Parathyroid adenoma (tissue), 2 donors: ENCODE results near the gene CD163.
A peak's percentile ranks its signal among the peaks of the same experiment; 100 is the strongest.

Source experiments
- H2AFZ ChIP-seq: fragments of 300-600 bp; sonication (generic); one replicate; pipeline ENCODE4 v1.7.0; 2017; ENCODE audit warnings: antibody characterized with exemption, mild to moderate bottlenecking
- H3K27ac ChIP-seq: fragments of 300-600 bp; sonication (generic); one replicate; pipeline ENCODE4 v1.7.0; 2017
- H3K27me3 ChIP-seq: fragments of 300-600 bp; sonication (generic); one replicate; pipeline ENCODE4 v1.7.0; 2017; ENCODE audit warnings: low read length; ENCODE audit not compliant: control insufficient read depth, insufficient read depth
- H3K36me3 ChIP-seq: fragments of 300-600 bp; sonication (generic); one replicate; pipeline ENCODE4 v1.7.0; 2017; ENCODE audit warnings: low read length; ENCODE audit not compliant: control insufficient read depth, insufficient read depth
- H3K4me1 ChIP-seq: fragments of 300-600 bp; sonication (generic); one replicate; pipeline ENCODE4 v1.7.0; 2017; ENCODE audit warnings: control low read depth
- H3K4me2 ChIP-seq: fragments of 300-600 bp; sonication (generic); one replicate; pipeline ENCODE4 v1.7.0; 2017; ENCODE audit warnings: low read length
- H3K4me3 ChIP-seq: fragments of 300-600 bp; sonication (generic); one replicate; pipeline ENCODE4 v1.7.0; 2017; ENCODE audit warnings: low read depth, low read length
- H3K79me2 ChIP-seq: fragments of 300-600 bp; sonication (generic); one replicate; pipeline ENCODE4 v1.7.0; 2017; ENCODE audit warnings: control low read depth
- H3K9ac ChIP-seq: fragments of 300-600 bp; sonication (generic); one replicate; pipeline ENCODE4 v1.7.0; 2017; ENCODE audit warnings: mild to moderate bottlenecking
- H3K9me3 ChIP-seq: fragments of 300-600 bp; sonication (generic); one replicate; pipeline ENCODE4 v1.7.0; 2017; ENCODE audit warnings: low read length; ENCODE audit not compliant: control insufficient read depth
- TF ChIP-seq, protein P1 (sequence below): fragments of 300-600 bp; sonication (generic); IDR thresholded peaks from one replicate; pipeline ENCODE4 v1.7.0; 2017; ENCODE audit warnings: antibody characterized with exemption, mild to moderate bottlenecking
- donor health status: primary hyperparathyroidism.

CD163 gene

DNA sequence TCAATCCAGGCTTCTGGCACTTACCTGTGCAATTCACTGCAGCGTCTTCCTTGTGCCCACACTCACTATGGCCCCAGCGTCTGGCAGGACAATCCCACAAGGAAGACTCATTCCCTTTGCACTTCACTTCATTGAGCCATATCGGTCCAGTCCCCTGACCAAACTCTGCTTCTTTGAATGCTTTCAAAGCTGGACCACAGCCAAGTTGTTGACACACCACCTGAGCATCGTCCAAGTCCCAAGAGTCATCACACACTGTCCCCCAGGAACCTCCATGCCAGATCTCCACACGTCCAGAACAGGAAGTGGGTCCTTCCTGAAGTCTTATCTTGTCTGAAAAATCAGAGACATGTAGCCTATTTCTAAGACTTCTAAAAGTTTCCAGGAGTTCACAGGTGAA, 20.2 kb downstream of the CD163 start:
- Histone ChIP-seq H3K36me3 (no peaks in the 10 kb centered on the region), H2AFZ (no peak overlapping the region), H3K9ac (no peak overlapping the region), H3K9me3 (no peaks in the 10 kb centered on the region), H3K4me1 (no peaks in the 10 kb centered on the region), H3K27me3 (no peaks in the 10 kb centered on the region), H3K4me3 (no peak overlapping the region), H3K79me2 (no peaks in the 10 kb centered on the region), H3K4me2 (no peak overlapping the region), H3K27ac (no peak overlapping the region)
- TF ChIP-seq, protein P1, sequence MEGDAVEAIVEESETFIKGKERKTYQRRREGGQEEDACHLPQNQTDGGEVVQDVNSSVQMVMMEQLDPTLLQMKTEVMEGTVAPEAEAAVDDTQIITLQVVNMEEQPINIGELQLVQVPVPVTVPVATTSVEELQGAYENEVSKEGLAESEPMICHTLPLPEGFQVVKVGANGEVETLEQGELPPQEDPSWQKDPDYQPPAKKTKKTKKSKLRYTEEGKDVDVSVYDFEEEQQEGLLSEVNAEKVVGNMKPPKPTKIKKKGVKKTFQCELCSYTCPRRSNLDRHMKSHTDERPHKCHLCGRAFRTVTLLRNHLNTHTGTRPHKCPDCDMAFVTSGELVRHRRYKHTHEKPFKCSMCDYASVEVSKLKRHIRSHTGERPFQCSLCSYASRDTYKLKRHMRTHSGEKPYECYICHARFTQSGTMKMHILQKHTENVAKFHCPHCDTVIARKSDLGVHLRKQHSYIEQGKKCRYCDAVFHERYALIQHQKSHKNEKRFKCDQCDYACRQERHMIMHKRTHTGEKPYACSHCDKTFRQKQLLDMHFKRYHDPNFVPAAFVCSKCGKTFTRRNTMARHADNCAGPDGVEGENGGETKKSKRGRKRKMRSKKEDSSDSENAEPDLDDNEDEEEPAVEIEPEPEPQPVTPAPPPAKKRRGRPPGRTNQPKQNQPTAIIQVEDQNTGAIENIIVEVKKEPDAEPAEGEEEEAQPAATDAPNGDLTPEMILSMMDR: no peak

- TF ChIP-seq, protein P1: no peak
- Histone ChIP-seq H3K27me3 (no peaks in the 10 kb centered on the region), H2AFZ (no peak overlapping the region), H3K4me3 (no peak overlapping the region), H3K36me3 (no peaks in the 10 kb centered on the region), H3K9me3 (no peaks in the 10 kb centered on the region), H3K4me1 (no peaks in the 10 kb centered on the region), H3K9ac (no peak overlapping the region), H3K79me2 (no peaks in the 10 kb centered on the region), H3K4me2 (no peak overlapping the region), H3K27ac (no peak overlapping the region)
Measured at GRCh38 chr12:7479771-7480170, 23.8 kb downstream of the CD163 start.

GRCh38 chr12:7472060-7472459, 31.5 kb downstream of the CD163 start:
- Histone ChIP-seq H3K4me3 (no peak overlapping the region), H3K27me3 (no peaks in the 10 kb centered on the region), H3K4me2 (no peak overlapping the region), H3K9ac (no peak overlapping the region), H3K9me3 (no peaks in the 10 kb centered on the region), H3K36me3 (no peaks in the 10 kb centered on the region), H3K79me2 (no peaks in the 10 kb centered on the region), H3K4me1 (no peaks in the 10 kb centered on the region), H2AFZ (no peak overlapping the region), H3K27ac (no peak overlapping the region)
- TF ChIP-seq, protein P1: no peak

DNA sequence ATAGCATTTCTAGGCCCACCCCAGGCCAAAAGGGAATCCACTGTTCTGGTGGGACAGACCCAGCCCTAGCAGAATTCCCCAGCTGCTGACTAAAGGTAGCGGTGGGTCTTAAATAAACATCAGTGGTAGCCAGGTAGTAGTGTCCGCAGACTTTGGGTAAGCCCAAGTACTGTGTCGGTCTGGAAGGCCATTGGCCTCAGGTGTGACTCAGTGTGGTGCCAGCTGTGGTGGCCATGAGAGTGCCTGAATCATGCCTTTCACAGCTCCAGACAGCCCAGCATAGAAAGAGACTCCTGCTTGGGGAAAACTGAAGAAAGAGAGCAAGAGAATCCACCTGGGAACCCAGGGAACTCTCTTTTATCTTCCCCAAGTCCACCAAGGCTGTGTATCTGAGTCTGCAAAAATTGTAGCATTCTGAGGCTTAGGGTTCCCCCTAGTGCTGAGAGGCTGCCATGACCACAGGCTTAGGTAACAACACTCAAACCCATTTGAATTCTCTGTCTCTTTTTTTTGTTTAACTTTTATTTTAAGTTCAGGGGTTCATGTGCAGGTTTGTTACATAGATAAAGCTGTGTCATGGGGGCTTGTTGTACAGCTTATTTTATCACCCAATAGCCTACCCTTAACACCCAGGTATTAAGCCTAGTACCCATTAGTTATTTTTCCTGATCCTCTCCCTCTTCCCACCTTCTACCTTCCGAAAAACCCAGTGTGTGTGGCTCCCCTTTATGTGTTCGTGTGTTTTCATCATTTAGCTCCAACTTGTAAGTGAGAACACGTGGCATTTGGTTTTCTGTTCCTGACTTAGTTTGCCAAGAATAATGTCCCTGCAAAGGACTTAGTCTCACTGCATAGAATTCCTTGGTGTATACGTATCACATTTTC, 43.0 kb downstream of the CD163 start:
- TF ChIP-seq, protein P1: peak; percentile 81
- Histone ChIP-seq H3K79me2 (no peaks in the 10 kb centered on the region), H3K4me1 (no peaks in the 10 kb centered on the region), H3K36me3 (no peaks in the 10 kb centered on the region), H3K27me3 (no peaks in the 10 kb centered on the region), H3K27ac (no peak overlapping the region), H3K4me3 (no peak overlapping the region), H3K9me3 (no peaks in the 10 kb centered on the region), H2AFZ (no peak overlapping the region), H3K4me2 (no peak overlapping the region), H3K9ac (no peak overlapping the region)

DNA sequence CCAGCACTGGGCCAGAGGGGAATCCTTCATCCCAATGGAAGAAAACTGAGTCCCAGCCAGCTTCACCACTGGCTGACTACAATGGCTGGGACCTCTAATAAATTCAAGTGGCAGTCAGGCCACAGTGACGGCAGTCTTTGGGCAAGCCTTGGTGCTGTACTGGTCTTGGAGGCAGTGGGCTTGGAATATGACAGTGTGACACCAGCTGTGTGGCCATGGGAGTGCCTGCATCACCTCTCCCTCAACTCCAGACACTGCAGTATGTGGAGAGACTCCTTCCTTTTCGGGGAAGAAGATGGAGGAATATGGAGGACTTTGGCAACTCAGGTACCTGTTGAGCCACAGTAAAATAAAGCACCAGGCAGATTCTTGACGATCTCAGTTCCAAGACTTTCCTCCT, 43.6 kb downstream of the CD163 start:
- Histone ChIP-seq H3K4me3 (no peak overlapping the region), H3K9ac (no peak overlapping the region), H3K79me2 (no peaks in the 10 kb centered on the region), H3K36me3 (no peaks in the 10 kb centered on the region), H3K4me2 (no peak overlapping the region), H3K4me1 (no peaks in the 10 kb centered on the region), H3K27ac (no peak overlapping the region), H2AFZ (no peak overlapping the region), H3K27me3 (no peaks in the 10 kb centered on the region), H3K9me3 (no peaks in the 10 kb centered on the region)
- TF ChIP-seq, protein P1: no peak
